ENCODE results near the gene UBE2J2.

The UBE2J2 gene

DNA sequence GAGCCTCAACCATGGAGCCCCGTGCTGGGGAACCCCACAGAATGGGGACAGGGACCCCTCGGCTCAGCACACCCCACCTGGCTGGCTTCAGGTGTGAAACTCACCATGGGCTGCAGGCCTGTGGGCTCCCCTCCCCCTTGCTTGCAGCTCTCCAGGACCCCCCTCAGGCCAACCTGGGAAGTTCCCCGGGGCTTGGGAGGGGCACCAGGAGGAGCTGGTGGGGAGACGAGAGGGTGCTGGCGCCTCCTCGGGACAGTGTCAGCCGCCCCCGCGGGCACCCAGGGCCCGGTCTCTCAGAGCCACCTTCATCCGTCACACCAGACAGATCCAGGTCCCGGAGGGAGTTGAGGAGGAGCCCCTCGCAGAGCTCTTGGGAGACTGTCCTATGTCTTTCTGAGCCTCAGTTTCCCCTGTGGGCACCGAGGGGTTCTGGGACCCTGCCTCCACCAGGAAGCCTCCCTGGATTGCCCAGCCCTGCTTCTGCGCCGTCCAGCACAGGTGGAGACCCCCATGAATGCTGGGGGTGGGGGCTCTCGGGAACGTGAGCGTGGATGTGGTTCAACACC lies 66.6 kb downstream of the UBE2J2 start:
- FAIRE-seq: no peak

DNA sequence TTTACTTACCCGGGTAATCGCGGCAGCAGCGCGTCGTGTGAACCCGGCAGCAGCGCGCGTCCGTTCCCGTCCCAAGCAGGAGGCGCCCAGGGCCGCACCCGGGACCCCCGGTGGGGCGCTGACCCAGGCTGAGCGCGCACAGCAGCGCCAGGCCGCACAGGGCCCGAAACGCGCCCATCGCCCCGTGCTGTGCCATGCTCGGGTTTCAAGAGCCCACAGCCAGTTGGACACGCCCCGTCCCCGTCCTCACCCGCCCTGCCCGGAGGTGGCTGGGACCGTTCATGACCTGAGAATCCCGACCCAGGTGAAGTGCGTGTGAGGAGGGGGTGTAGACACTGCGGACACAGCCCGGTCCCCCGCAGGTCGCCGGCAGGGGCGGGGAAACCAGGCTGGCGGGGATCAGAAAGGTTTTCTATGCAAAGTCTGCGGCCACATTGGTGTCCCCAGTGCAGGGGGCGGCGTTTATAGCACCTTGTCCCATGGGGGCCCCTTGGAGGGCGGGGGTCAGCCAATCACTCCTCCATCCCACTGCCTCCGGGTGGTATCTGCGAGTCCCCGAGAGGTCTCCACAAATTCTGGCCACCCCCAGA lies 67.2 kb downstream of the UBE2J2 start, which contains the start of gene TNFRSF18:
Gene TNFRSF18, minus strand, starts transcription at position 217 of the 590 bp plus-strand sequence. Its CDS starts 21 bp downstream, at position 196.
- FAIRE-seq: no peak

DNA sequence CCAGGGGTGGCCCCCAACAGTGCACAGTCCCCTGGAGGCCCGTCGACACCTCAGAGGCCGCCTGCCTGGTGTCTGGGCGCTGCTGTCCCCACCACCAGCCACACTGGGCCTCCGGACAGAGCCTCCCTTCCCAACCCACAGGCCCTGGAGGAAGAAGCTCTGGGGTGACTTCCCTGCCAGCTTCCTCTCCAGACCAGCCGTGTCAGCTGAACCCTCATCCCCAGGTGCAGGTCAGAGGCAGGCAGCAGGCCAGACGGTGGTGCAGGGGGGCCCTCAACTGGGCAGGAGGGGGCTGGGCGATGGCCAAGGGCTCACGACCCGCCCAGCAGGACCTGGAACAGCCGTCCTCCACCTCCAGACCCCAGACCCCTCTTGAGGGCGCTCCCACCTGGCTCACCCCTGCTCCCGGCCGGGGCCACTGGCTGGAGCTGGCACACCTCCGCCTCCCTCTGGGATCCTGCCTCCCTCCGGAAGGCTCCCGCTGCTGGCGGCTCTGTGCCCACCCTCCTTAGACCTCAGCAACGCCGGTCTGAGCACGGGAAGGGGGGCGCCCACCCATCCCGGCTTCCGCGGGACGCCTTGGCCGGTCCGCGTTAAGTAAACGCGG lies 67.8 kb downstream of the UBE2J2 start:
- FAIRE-seq: no peak

DNA sequence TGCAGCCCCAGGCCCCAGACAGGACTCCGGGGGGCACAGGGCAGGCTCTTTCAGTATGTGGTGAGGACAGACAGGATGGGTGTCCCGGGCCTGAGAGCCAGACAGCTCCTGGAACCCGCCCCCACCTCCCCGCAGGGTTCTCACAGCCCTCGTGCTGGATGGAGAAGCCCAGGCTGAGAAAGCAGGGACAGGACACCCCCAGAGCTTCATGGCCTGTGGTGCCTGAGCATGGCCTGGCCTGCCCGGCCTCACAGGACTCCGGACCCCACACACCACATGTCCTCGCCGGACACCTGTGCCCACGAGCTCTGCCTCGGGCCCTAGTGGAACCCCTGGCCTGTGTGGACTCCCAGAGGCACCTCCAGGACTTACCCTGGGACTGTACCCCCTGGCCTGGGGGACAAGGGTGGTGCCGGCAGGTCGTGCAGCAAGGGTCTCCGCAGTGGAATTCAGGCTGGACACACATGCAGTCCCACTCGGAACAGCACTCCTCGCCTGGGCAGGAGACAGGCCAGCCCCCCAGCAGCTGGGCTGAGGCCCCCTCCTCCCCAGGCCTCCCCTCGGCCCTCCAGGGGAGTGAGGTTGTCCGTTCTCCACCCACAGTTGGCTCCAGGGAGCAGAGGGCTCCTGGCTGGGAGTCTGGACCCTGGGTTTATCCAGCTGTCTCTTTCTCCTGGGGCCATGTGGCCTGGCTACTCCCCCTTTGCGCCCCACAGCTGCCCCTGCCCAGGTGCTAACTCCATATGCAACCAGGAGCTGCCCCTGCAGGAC lies 68.5 kb downstream of the UBE2J2 start:
- FAIRE-seq: no peak

DNA sequence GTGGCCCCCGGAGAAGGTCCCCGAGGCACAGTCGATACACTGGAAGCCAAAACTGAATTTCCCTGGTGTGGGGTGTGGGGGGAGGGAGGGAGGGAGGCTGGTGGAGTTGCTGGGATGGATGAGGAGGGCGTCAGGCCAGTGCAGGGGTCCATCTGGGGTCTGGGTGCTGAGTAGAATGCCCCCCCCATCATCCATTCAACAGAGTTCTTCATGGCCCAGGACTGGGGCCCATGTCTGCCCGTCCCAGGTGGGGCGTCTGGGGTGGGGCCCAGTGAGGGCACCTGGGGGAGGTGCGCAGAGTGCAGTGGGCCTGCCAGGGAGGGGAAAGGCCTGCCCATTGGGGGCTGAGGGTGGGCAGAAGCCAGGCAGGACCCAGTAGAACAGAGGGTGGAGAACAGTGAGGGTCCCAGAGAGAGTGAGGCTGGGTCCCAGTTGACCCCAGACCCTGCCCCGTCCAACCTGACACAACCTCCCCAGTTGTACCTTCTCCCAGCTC lies 69.2 kb downstream of the UBE2J2 start:
- no peak for FAIRE-seq
